Liver (tissue), 3 donors: Measurements from ENCODE around the gene ADORA3.

Source experiments
- CTCF ChIP-seq: fragments of 150-350 bp; IDR thresholded peaks from 2 replicates; pipeline ENCODE4 v1.5.1; 2017; ENCODE audit warnings: improper control_type of control experiment, low read depth, low read length; ENCODE audit not compliant: missing input control
- EGR1 ChIP-seq, 2 donors: IDR thresholded peaks; 2 replicates each; pipeline ENCODE4 v1.6.1; 2016 to 2018; ENCODE audit warnings: antibody characterized with exemption in 2 of 2, low read depth in 2 of 2
- GABPA ChIP-seq, 2 donors: IDR thresholded peaks in 1 of 2; conservative IDR thresholded peaks in 1 of 2; 2 replicates each; pipeline ENCODE4 v1.6.1; 2016; ENCODE audit warnings: antibody characterized with exemption in 2 of 2, mild to moderate bottlenecking in 1 of 2, moderate library complexity in 1 of 2
- RAD21 ChIP-seq, 2 donors: IDR thresholded peaks; 2 replicates each; pipeline ENCODE4 v1.6.1; 2016; ENCODE audit warnings: antibody characterized with exemption in 2 of 2, mild to moderate bottlenecking in 2 of 2
- REST ChIP-seq: IDR thresholded peaks from 2 replicates; pipeline ENCODE4 v1.6.1; 2016; ENCODE audit warnings: antibody characterized with exemption, mild to moderate bottlenecking
- SP1 ChIP-seq: IDR thresholded peaks from 2 replicates; pipeline ENCODE4 v1.6.1; 2018; ENCODE audit warnings: antibody characterized with exemption, mild to moderate bottlenecking
- TAF1 ChIP-seq: conservative IDR thresholded peaks from 2 replicates; pipeline ENCODE4 v1.6.1; 2016; ENCODE audit warnings: antibody characterized with exemption, mild to moderate bottlenecking
- YY1 ChIP-seq: IDR thresholded peaks from 2 replicates; pipeline ENCODE4 v1.6.1; 2016; ENCODE audit warnings: antibody characterized with exemption, mild to moderate bottlenecking
- ZBTB33 ChIP-seq: IDR thresholded peaks from 2 replicates; pipeline ENCODE4 v1.6.1; 2016; ENCODE audit warnings: antibody characterized with exemption
- donor health status: healthy.
- donor health status: healthy.

GRCh38 chr1:111466480-111466879 is 37.0 kb downstream of the ADORA3 start:
- no peak for TF ChIP-seq YY1
- no peak for TF ChIP-seq CTCF
- no peak for TF ChIP-seq REST
- no peak for TF ChIP-seq SP1
- TF ChIP-seq RAD21 (IDR thresholded peaks at IDR 0.05), result no peak
- TF ChIP-seq EGR1 (IDR thresholded peaks at IDR 0.05; ENCODE audit: low read depth in 2 of 2), result no peak
- no peak for TF ChIP-seq GABPA (IDR thresholded peaks at IDR 0.05 in 1 of 2, conservative IDR thresholded peaks at IDR 0.05 in 1 of 2)
- no peak for TF ChIP-seq TAF1
- TF ChIP-seq ZBTB33, result no peak
